ENCODE measurements around the gene CARD11.

Gene CARD11

GRCh38 chr7:2966466-2967078, 77.1 kb downstream of the CARD11 start:
- Histone ChIP-seq H3K4me1 (no peaks in the 10 kb centered on the region), H3K4me3 (ENCODE audit: low read depth, low read length) (no peak overlapping the region), H3K27me3 (no peaks in the 10 kb centered on the region), H3K36me3 (no peaks in the 10 kb centered on the region), H3K9me3 (peaks cover 6% of the 10 kb centered on the region; the same call in 1 of the 2 replicates)
- DNase-seq, result no peak
- TF ChIP-seq, protein P1, sequence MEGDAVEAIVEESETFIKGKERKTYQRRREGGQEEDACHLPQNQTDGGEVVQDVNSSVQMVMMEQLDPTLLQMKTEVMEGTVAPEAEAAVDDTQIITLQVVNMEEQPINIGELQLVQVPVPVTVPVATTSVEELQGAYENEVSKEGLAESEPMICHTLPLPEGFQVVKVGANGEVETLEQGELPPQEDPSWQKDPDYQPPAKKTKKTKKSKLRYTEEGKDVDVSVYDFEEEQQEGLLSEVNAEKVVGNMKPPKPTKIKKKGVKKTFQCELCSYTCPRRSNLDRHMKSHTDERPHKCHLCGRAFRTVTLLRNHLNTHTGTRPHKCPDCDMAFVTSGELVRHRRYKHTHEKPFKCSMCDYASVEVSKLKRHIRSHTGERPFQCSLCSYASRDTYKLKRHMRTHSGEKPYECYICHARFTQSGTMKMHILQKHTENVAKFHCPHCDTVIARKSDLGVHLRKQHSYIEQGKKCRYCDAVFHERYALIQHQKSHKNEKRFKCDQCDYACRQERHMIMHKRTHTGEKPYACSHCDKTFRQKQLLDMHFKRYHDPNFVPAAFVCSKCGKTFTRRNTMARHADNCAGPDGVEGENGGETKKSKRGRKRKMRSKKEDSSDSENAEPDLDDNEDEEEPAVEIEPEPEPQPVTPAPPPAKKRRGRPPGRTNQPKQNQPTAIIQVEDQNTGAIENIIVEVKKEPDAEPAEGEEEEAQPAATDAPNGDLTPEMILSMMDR (IDR thresholded peaks at IDR 0.05; ENCODE audit: low read depth, low read length), result no peak

- H3K9me3 ChIP-seq, result peaks cover 6% of the 10 kb centered on the region; the same call in 1 of the 2 replicates
- H3K4me3 ChIP-seq (ENCODE audit: low read depth, low read length), result no peak overlapping the region
- TF ChIP-seq, protein P1 (IDR thresholded peaks at IDR 0.05; ENCODE audit: low read depth, low read length), result no peak
- H3K36me3 ChIP-seq, result no peaks in the 10 kb centered on the region
- no peaks in the 10 kb centered on the region for H3K4me1 ChIP-seq
- H3K27me3 ChIP-seq, result no peaks in the 10 kb centered on the region
- no peak for DNase-seq
Observed at GRCh38 chr7:2965745-2966270, 77.9 kb downstream of the CARD11 start.

DNA sequence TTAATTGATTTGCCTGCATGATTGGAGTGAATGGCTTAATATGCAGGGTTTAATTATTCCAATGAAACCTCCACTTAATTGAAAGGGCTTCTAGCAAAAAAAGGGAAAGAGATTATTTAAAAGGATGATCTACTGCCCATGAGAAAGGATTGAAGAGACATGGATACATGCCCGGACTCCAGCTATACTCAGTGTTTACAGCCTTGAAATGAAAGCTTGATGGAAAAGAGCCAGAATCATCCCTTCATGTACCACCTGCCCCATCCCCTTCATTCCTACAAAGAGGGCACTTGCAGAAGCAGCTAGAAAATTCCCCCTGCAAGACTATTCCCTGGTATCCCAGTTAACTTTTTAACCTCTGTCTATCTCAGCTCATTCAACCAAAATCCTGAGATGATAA, 78.4 kb downstream of the CARD11 start:
- TF ChIP-seq, protein P1 (IDR thresholded peaks at IDR 0.05; ENCODE audit: low read depth, low read length), result no peak
- H3K4me1 ChIP-seq, result no peaks in the 10 kb centered on the region
- H3K27me3 ChIP-seq, result no peaks in the 10 kb centered on the region
- no peak for DNase-seq
- H3K36me3 ChIP-seq, result no peaks in the 10 kb centered on the region
- no peak overlapping the region for H3K4me3 ChIP-seq (ENCODE audit: low read depth, low read length)
- peaks cover 6% of the 10 kb centered on the region; the same call in 1 of the 2 replicates for H3K9me3 ChIP-seq

GRCh38 chr7:2964208-2964607, 79.5 kb downstream of the CARD11 start:
- H3K9me3 ChIP-seq, result peaks cover 6% of the 10 kb centered on the region; the same call in 1 of the 2 replicates
- TF ChIP-seq, protein P1 (IDR thresholded peaks at IDR 0.05; ENCODE audit: low read depth, low read length), result no peak

DNA sequence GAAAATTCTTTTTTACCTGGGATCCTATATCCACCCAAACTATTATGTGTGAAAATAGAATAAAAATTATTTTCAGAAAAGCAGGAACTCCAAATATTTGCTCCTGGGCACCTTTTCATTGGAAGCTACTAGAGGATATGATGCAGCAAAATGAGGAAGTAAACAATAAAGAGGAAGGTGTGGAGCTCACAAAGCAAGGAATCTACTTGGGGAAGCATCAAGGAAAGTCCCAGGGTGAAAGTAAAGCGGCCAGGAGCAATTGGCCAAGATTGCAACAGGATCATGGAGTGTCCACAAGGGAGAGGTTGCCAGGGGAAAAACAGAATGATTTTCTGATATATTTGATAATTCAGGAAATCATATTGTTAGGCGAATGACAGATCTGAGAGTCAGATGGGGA, 80.8 kb downstream of the CARD11 start:
- Histone ChIP-seq H3K4me1 (no peaks in the 10 kb centered on the region), H3K9me3 (peaks cover 6% of the 10 kb centered on the region; the same call in 1 of the 2 replicates), H3K36me3 (no peaks in the 10 kb centered on the region), H3K27me3 (no peaks in the 10 kb centered on the region), H3K4me3 (ENCODE audit: low read depth, low read length) (no peak overlapping the region)
- TF ChIP-seq, protein P1 (IDR thresholded peaks at IDR 0.05; ENCODE audit: low read depth, low read length), result no peak
- no peak for DNase-seq

More at GRCh38 chr7:2964208-2964607, 79.5 kb downstream of the CARD11 start:
- DNase-seq, result no peak
- H3K27me3 ChIP-seq, result no peaks in the 10 kb centered on the region
- no peaks in the 10 kb centered on the region for H3K4me1 ChIP-seq
- H3K4me3 ChIP-seq (ENCODE audit: low read depth, low read length), result no peak overlapping the region
- no peaks in the 10 kb centered on the region for H3K36me3 ChIP-seq

All from BE2C (cell line).